CD14-positive monocyte (primary cell): ENCODE results near the gene BCCIP. TPM values are rescaled to one million over a fixed set of nuclear protein-coding genes. Genes with fewer than 3 reads are reported as not detected.

Source experiments
- DNase-seq, 3 donors: peaks; one replicate each; pipeline ENCODE4 v3.0.0-alpha.2; 2011 to 2022
- H2AFZ ChIP-seq: 2 replicates; pipeline ENCODE4 v1.6.0; 2012; ENCODE audit warnings: mild to moderate bottlenecking, low read depth, low read length, inconsistent platforms; ENCODE audit not compliant: insufficient read depth, poor library complexity, severe bottlenecking
- H3K27ac ChIP-seq, 2 donors: 1 replicate in 1 of 2; 2 replicates in 1 of 2; pipeline ENCODE4 v1.5.1; 2012 to 2013; ENCODE audit warnings: low read length in 2 of 2, control low read depth in 1 of 2, inconsistent platforms in 1 of 2, low read depth in 1 of 2, mild to moderate bottlenecking in 1 of 2
- H3K27me3 ChIP-seq, 2 donors: one replicate each; pipeline versions ENCODE4 v1.6.0 to v1.6.1; 2011 to 2013; ENCODE audit warnings: low read length in 2 of 2; ENCODE audit not compliant: control insufficient read depth in 2 of 2, insufficient read depth in 2 of 2
- H3K36me3 ChIP-seq, 2 donors: replicated peaks in 1 of 2; 1 replicate in 1 of 2; 2 replicates in 1 of 2; pipeline versions ENCODE4 v1.5.1 to v1.6.1; 2012 to 2013; ENCODE audit warnings: low read length in 2 of 2, control low read depth in 1 of 2, inconsistent platforms in 1 of 2, mild to moderate bottlenecking in 1 of 2; ENCODE audit not compliant: insufficient read depth in 2 of 2, control insufficient read depth in 1 of 2
- H3K4me1 ChIP-seq, 2 donors: 1 replicate in 1 of 2; 2 replicates in 1 of 2; pipeline versions ENCODE4 v1.5.1 to v1.6.1; 2012 to 2013; ENCODE audit warnings: low read length in 2 of 2, control low read depth in 1 of 2, inconsistent platforms in 1 of 2, mild to moderate bottlenecking in 1 of 2, moderate library complexity in 1 of 2; ENCODE audit not compliant: insufficient read depth in 2 of 2, control insufficient read depth in 1 of 2
- H3K4me2 ChIP-seq: replicated peaks from 2 replicates; pipeline ENCODE3; 2012; ENCODE audit warnings: low read length, moderate library complexity, mild to moderate bottlenecking; ENCODE audit not compliant: poor library complexity, severe bottlenecking; ENCODE audit errors: extremely low read depth
- H3K4me3 ChIP-seq, 3 experiments: fragments of 200-600 bp in 1 of 3; sonication (generic) in 1 of 3; replicated peaks in 1 of 3; 1 replicate in 2 of 3; 2 replicates in 1 of 3; pipeline ENCODE4 v1.5.1; 2011 to 2013; ENCODE audit warnings: low read length in 3 of 3, mild to moderate bottlenecking in 3 of 3, control low read depth in 2 of 3, low read depth in 2 of 3, inconsistent platforms in 1 of 3, moderate library complexity in 1 of 3
- H3K79me2 ChIP-seq: 2 replicates; pipeline ENCODE4 v1.6.0; 2012; ENCODE audit warnings: mild to moderate bottlenecking, control low read depth, inconsistent platforms, low read length, moderate library complexity; ENCODE audit not compliant: insufficient read depth
- H3K9ac ChIP-seq: 2 replicates; pipeline ENCODE4 v1.6.0; 2017; ENCODE audit warnings: low read length, mild to moderate bottlenecking; ENCODE audit not compliant: insufficient read depth, poor library complexity, severe bottlenecking
- H3K9me3 ChIP-seq, 2 donors: replicated peaks in 1 of 2; 1 replicate in 1 of 2; 2 replicates in 1 of 2; pipeline versions ENCODE4 v1.5.1 to v1.6.1; 2012 to 2013; ENCODE audit warnings: low read length in 2 of 2, control low read depth in 1 of 2; ENCODE audit not compliant: control insufficient read depth in 1 of 2, insufficient read depth in 1 of 2
- H4K20me1 ChIP-seq: 2 replicates; pipeline ENCODE4 v1.6.0; 2012; ENCODE audit warnings: mild to moderate bottlenecking, low read length, control low read depth, moderate library complexity; ENCODE audit not compliant: insufficient read depth
- H3K27ac Mint-ChIP-seq, 7 donors: one replicate each; pipeline ENCODE4 v1.8.0; 2020; ENCODE audit warnings: mild to moderate bottlenecking in 7 of 7, mixed read lengths in 7 of 7, moderate library complexity in 6 of 7, inconsistent platforms in 2 of 7
- H3K27me3 Mint-ChIP-seq, 3 donors: one replicate each; pipeline ENCODE4 v1.8.0; 2021 to 2022; ENCODE audit warnings: low read depth in 3 of 3, mild to moderate bottlenecking in 3 of 3, mixed read lengths in 3 of 3, moderate library complexity in 3 of 3, inconsistent platforms in 1 of 3
- H3K36me3 Mint-ChIP-seq, 2 donors: one replicate each; pipeline ENCODE4 v1.8.0; 2020; ENCODE audit warnings: mixed read lengths in 2 of 2, inconsistent platforms in 1 of 2, mild to moderate bottlenecking in 1 of 2
- H3K4me1 Mint-ChIP-seq: one replicate; pipeline ENCODE4 v1.8.0; 2020; ENCODE audit warnings: mild to moderate bottlenecking, mixed read lengths
- H3K4me3 Mint-ChIP-seq, 2 donors: one replicate each; pipeline ENCODE4 v1.8.0; 2020; ENCODE audit warnings: mild to moderate bottlenecking in 2 of 2, mixed read lengths in 2 of 2, moderate library complexity in 1 of 2
- H3K9me3 Mint-ChIP-seq, 7 donors: one replicate each; pipeline ENCODE4 v1.8.0; 2020 to 2022; ENCODE audit warnings: mixed read lengths in 7 of 7, mild to moderate bottlenecking in 6 of 7, moderate library complexity in 6 of 7, inconsistent platforms in 2 of 7
- CTCF ChIP-seq: fragments of 200-600 bp; IDR thresholded peaks from one replicate; pipeline ENCODE4 v1.8.0; 2022; ENCODE audit warnings: antibody characterized with exemption, mild to moderate bottlenecking
- WGBS: methylation state at CpG from one replicate; pipeline ENCODE4 v1.1.5; 2013; ENCODE audit warnings: missing lambda C conversion rate; ENCODE audit not compliant: insufficient coverage; 5-methylcytosine and 5-hydroxymethylcytosine counted together
- intact Hi-C, 2 donors: fragments of 100-400 bp; cut with micrococcal nuclease; formaldehyde crosslinking; loops; one replicate each; pipeline versions ENCODE4 v1.15.0 to v1.15.1; 2023
- polyA plus RNA-seq, 3 donors: library from polyadenylated mRNA; depleted of rRNA in 1 of 3; unstranded in 2 of 3; stranded (reverse) in 1 of 3; fragments of 300-500 nt in 2 of 3; fragments of >200 nt in 1 of 3; fragmentation: Illumina TruSeq in 2 of 3; gene quantifications; 1 replicate in 2 of 3; 2 replicates in 1 of 3; pipeline ENCODE4 v1.2.3, GENCODE V29; 2012 to 2021

BCCIP gene
- polyA plus RNA-seq, 3 donors, result 16.0 to 61.7 (median 59.3) TPM

- Mint-ChIP-seq H3K4me1 (no peaks in the 10 kb centered on the region), H3K36me3 (peaks cover 66 to 70% of the 10 kb centered on the region in 2 donors), H3K27ac (no peak overlapping the region), H3K4me3 (no peak overlapping the region), H3K27me3 (peaks cover 0 to 2% (median 0%) of the 10 kb centered on the region in 3 donors), H3K9me3 (no peaks in the 10 kb centered on the region)
- 95% methylated on average over 12 of the region's 14 CpGs for WGBS
- DNase-seq, result no peak
- no peaks in the 10 kb centered on the region for H3K4me1 ChIP-seq
- no peak overlapping the region for H3K27ac ChIP-seq
- no peak overlapping the region for H3K4me3 ChIP-seq
- no peaks in the 10 kb centered on the region for H4K20me1 ChIP-seq
- H2AFZ ChIP-seq, result no peak overlapping the region
- no peaks in the 10 kb centered on the region for H3K79me2 ChIP-seq
- H3K4me2 ChIP-seq, result no peak overlapping the region
- H3K36me3 ChIP-seq, result peaks cover 35 to 82% of the 10 kb centered on the region in 2 donors
- H3K9me3 ChIP-seq, result no peaks in the 10 kb centered on the region
- no peak for TF ChIP-seq CTCF
- no peaks in the 10 kb centered on the region for H3K27me3 ChIP-seq
- intact Hi-C loops, result no loop called here
- H3K9ac ChIP-seq, result no peak overlapping the region
Measured at GRCh38 chr10:125792342-125793300, 30.7 kb upstream of the BCCIP start.

DNA sequence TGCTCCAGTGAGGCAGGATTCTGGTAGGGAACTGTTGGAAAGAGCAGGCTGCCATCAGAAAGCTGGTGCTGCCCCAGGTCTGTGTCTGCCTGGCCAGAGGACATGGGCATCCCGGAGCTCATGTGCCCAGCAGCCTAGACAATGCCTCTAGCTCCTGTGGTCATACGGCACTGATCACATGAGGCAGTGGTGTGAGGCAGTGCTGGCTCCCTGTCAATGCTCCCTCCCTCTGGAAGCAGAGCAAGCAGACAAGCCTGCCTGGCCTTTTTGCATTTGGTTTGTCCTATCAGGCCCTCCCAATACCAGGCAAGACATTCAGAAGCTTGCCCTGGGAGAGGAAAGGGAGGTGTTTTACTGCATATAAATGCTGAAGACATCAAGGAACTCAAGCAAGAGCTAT is 28.2 kb upstream of the BCCIP start:
- no peak overlapping the region for H3K27ac Mint-ChIP-seq
- H3K9me3 Mint-ChIP-seq, result no peaks in the 10 kb centered on the region
- Histone ChIP-seq H3K79me2 (no peaks in the 10 kb centered on the region), H3K4me3 (no peak overlapping the region), H3K36me3 (peaks cover 34 to 78% of the 10 kb centered on the region in 2 donors), H3K9ac (no peak overlapping the region), H4K20me1 (no peaks in the 10 kb centered on the region), H3K4me1 (no peaks in the 10 kb centered on the region), H2AFZ (no peak overlapping the region), H3K4me2 (no peak overlapping the region), H3K27ac (no peak overlapping the region), H3K27me3 (no peaks in the 10 kb centered on the region), H3K9me3 (no peaks in the 10 kb centered on the region)
- H3K4me1 Mint-ChIP-seq, result no peaks in the 10 kb centered on the region
- no peak for TF ChIP-seq CTCF
- 100% methylated on average over 1 of the region's 2 CpGs for WGBS
- intact Hi-C loops, result no loop called here
- H3K4me3 Mint-ChIP-seq, result no peak overlapping the region
- DNase-seq, result no peak
- peaks cover 55 to 60% of the 10 kb centered on the region in 2 donors for H3K36me3 Mint-ChIP-seq
- peaks cover 0 to 3% (median 0%) of the 10 kb centered on the region in 3 donors for H3K27me3 Mint-ChIP-seq
